ENCODE measurements around the gene PROSER2. TPM values are rescaled to one million over a fixed set of nuclear protein-coding genes. Genes with fewer than 3 reads are reported as not detected.

The PROSER2 gene, protein sequence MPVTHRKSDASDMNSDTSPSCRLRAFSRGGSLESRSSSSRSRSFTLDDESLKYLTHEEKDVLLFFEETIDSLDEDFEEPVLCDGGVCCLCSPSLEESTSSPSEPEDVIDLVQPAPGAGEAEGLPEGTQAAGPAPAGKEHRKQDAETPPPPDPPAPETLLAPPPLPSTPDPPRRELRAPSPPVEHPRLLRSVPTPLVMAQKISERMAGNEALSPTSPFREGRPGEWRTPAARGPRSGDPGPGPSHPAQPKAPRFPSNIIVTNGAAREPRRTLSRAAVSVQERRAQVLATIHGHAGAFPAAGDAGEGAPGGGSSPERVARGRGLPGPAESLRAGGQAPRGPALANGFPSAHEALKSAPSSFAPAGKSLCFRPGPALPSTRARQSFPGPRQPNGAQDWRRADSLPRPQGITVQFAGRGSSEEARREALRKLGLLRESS
- 5.3 TPM for polyA plus RNA-seq (2013, experiment 1 of 2)
- 4.6 TPM for polyA plus RNA-seq (2013, experiment 2 of 2)

DNA sequence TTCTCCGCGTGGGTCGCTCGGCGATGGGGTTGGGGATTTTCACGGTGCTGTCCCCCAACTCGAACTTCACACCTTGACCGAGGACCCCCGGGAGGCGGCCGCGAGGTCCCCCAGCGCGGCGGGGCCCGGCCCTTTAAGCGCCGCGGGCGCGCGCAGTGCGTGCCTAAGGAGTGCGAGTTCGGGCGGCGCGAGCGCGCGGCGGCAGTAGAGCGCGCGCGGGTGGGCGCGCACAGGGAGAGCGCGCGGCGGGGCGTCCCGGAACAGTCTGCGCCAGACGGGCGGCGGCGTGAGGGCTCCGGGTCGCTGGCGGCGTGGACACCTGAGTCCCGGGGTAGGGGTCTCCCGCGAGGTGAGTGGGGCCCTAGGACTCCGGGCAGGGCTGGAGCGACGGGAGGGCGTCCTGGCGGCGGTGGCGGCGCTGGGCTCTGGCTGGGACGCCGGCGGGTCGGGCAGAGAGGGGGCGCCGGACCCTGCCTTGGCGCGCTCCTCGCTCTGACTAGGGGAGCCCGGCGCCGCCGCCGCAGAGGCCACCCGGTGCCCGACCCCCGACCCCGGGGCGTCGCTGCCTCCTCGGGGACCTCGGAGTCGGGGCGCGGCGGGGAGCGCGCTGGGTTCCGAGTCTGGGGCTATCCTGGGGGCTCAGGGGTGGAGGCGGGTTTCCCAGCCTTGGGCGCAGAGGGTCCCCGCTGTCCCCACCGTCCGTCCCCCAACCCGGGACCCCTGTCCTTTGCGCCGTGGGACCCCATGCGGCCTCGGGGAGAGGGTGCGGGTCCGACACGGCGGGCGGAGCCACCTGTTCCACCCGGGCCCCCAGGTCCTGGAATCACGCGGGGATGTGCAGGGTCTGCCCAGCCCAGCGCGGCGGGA is at the start of gene PROSER2:
PROSER2 (plus strand) TSS at position 235 of the 867 bp plus-strand sequence. CDS start 28,722 bp downstream, outside the sequence.
- H3K27me3 ChIP-seq (ENCODE audit: insufficient read depth, low read length), result peaks cover 18% of the 10 kb centered on the region
- H3K9me3 ChIP-seq (ENCODE audit: insufficient read depth, low read depth, low read length), result no peaks in the 10 kb centered on the region
- peak within 1 kb of the TSS; percentile 73 for H3K4me3 ChIP-seq (ENCODE audit: low read length)
- no peaks in the 10 kb centered on the region for H3K36me3 ChIP-seq (ENCODE audit: insufficient read depth, low read length)
- WGBS, result 2% methylated on average over 114 of the region's 114 CpGs
- H3K9ac ChIP-seq (ENCODE audit: low read depth, low read length), result peak within 1 kb of the TSS; percentile 73
- H3K27ac ChIP-seq (ENCODE audit: low read depth, low read length), result no peak within 1 kb of the TSS
- peaks cover 9% of the 10 kb centered on the region for H3K4me1 ChIP-seq (ENCODE audit: insufficient read depth, low read length)

DNA sequence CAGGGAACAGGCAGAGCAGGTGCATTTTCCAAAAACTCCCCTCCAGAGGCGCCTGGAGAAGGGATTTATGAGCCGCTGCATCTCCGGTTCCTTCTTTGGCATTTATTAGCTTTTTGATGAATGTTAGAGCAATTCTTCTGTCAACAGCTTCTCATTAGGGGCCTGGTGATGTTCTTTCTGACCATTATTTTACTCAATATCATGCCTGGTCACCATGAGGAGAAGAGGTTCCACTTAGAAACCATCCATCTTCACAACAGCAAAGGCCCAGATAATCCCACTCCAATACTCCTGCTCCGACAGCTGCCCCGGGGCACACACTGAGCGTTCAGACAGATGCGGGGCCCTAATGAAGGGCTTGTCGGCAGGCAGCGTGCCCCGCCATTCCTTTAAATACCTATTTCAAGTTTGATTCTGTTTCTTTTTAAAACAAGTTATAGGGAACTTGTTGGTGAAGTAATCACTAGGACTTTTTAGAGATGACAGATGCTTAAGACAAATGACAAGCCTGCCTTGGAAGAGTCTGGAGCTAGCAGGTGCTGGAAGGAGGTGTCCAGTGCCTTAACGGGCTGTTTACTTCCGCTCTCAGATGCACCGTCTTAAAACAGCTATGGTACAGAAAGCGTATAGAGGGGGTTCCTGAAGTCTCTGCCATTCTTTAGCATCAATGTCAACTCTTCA is 49.3 kb upstream of the PROSER2 start:
- no peaks in the 10 kb centered on the region for H3K36me3 ChIP-seq (ENCODE audit: insufficient read depth, low read length)
- no peaks in the 10 kb centered on the region for H3K9me3 ChIP-seq (ENCODE audit: insufficient read depth, low read depth, low read length)
- H3K4me3 ChIP-seq (ENCODE audit: low read length), result no peak overlapping the region
- no peaks in the 10 kb centered on the region for H3K27me3 ChIP-seq (ENCODE audit: insufficient read depth, low read length)
- H3K27ac ChIP-seq (ENCODE audit: low read depth, low read length), result no peak overlapping the region
- no peaks in the 10 kb centered on the region for H3K4me1 ChIP-seq (ENCODE audit: insufficient read depth, low read length)
- 93% methylated on average over 12 of the region's 14 CpGs for WGBS
- no peak overlapping the region for H3K9ac ChIP-seq (ENCODE audit: low read depth, low read length)

DNA sequence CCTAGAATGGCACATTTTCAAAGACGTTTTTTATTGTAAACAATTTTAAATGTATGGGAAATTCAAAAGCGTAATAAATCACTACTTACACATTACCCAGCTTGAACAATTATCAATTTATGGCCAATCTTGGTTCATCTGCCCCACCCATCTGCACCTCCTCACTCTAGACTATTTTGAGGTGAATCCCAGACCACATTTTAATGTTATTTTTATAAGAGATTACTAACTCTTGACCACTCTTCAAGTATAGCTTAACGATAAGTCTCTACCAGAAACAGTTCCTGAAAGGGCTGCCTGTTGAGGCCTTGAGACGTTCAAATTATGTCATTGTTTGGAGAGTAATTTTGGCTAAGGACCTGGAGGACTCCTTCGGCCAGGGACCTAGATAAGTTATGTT is 47.7 kb upstream of the PROSER2 start:
- Histone ChIP-seq H3K36me3 (ENCODE audit: insufficient read depth, low read length) (no peaks in the 10 kb centered on the region), H3K9me3 (ENCODE audit: insufficient read depth, low read depth, low read length) (no peaks in the 10 kb centered on the region), H3K27ac (ENCODE audit: low read depth, low read length) (no peak overlapping the region), H3K4me3 (ENCODE audit: low read length) (no peak overlapping the region), H3K9ac (ENCODE audit: low read depth, low read length) (no peak overlapping the region), H3K4me1 (ENCODE audit: insufficient read depth, low read length) (no peaks in the 10 kb centered on the region), H3K27me3 (ENCODE audit: insufficient read depth, low read length) (no peaks in the 10 kb centered on the region)
- 96% methylated on average over 4 of the region's 5 CpGs for WGBS

DNA sequence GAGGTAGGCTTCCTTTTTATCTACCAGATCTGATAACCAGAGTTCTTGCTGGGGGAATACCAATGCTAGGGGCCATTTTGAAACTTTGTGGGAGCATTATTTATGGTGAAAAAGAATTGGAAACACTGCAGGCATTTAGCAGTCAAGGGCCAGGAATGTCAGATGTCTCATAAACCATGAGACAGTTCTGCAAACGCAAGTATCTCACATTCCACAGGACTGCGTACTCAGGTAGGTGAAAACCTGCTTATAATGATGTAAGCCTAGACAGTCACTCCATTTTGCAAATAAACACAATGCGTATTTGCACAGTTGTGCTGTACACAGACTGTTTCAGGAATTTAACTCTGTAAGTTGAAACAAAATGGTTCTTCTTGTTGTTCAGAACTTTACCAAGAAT is 47.1 kb upstream of the PROSER2 start:
- WGBS, result 94% methylated on average over 3 of the region's 3 CpGs
- Histone ChIP-seq H3K9me3 (ENCODE audit: insufficient read depth, low read depth, low read length) (no peaks in the 10 kb centered on the region), H3K4me1 (ENCODE audit: insufficient read depth, low read length) (no peaks in the 10 kb centered on the region), H3K9ac (ENCODE audit: low read depth, low read length) (no peak overlapping the region), H3K4me3 (ENCODE audit: low read length) (no peak overlapping the region), H3K36me3 (ENCODE audit: insufficient read depth, low read length) (no peaks in the 10 kb centered on the region), H3K27me3 (ENCODE audit: insufficient read depth, low read length) (no peaks in the 10 kb centered on the region), H3K27ac (ENCODE audit: low read depth, low read length) (no peak overlapping the region)

DNA sequence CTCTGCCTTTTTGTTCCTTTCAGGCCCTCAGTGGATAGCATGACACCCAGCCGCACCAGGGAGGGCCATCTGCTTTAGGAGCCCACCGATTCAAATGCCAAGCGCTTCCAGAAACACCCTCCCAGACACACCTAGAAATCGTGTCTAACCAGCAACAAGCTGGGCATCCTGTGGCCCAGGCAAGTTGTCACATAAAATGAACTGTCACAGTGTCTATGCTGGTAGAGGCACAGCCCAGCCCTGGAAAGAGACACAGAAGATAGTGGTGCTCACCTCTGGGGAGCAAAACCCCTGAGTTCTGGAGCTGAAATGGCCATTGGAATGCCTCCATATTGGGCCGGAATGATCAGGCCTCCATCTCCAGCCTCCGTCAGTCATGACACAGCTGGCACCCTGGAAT is 42.0 kb upstream of the PROSER2 start:
- WGBS, result 96% methylated on average over 6 of the region's 6 CpGs
- H3K9ac ChIP-seq (ENCODE audit: low read depth, low read length), result no peak overlapping the region
- H3K27ac ChIP-seq (ENCODE audit: low read depth, low read length), result no peak overlapping the region

DNA sequence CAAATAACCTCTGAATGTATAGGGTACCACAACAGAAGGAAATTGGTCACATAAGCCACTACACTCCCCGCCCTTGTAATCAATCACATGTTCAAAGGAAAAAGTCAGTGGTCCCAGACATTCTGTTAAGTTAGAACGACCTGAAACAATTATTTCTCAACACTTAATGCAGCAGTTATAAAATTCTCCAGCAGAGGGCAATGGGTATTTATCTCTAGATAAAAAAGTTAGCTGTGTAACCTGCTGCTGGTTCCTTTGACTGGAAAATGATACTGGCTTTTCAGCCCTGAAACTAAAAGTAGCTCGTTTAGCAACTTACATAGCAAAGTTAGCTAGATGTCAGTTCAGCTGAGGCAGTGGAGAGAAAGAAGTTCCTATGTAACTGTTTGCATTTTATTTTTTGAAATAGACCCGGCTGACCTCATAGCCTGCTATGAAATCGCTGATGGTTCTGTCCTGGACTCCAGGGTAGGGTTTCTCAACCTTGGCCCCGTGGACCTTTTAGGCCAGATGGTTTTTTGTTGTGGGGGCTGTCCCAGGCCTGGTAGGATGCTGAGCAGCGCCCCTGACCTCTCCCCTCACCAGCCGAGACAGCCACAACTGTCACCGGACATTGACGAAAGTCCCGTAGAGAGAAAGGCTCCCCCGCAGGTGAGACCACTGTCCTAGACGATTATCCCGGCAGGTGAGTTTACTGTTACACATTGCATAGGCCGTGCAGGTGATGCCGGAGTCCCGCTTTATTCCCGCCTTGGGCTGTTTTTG is 40.2 kb upstream of the PROSER2 start:
- Histone ChIP-seq H3K9ac (ENCODE audit: low read depth, low read length) (no peak overlapping the region), H3K36me3 (ENCODE audit: insufficient read depth, low read length) (no peaks in the 10 kb centered on the region), H3K9me3 (ENCODE audit: insufficient read depth, low read depth, low read length) (no peaks in the 10 kb centered on the region), H3K27ac (ENCODE audit: low read depth, low read length) (no peak overlapping the region), H3K27me3 (ENCODE audit: insufficient read depth, low read length) (no peaks in the 10 kb centered on the region), H3K4me3 (ENCODE audit: low read length) (no peak overlapping the region), H3K4me1 (ENCODE audit: insufficient read depth, low read length) (no peaks in the 10 kb centered on the region)
- 84% methylated on average over 18 of the region's 18 CpGs for WGBS

More for the DNA sequence above, 42.0 kb upstream of the PROSER2 start:
- no peaks in the 10 kb centered on the region for H3K4me1 ChIP-seq (ENCODE audit: insufficient read depth, low read length)
- H3K27me3 ChIP-seq (ENCODE audit: insufficient read depth, low read length), result no peaks in the 10 kb centered on the region
- no peaks in the 10 kb centered on the region for H3K9me3 ChIP-seq (ENCODE audit: insufficient read depth, low read depth, low read length)
- no peak overlapping the region for H3K4me3 ChIP-seq (ENCODE audit: low read length)
- H3K36me3 ChIP-seq (ENCODE audit: insufficient read depth, low read length), result no peaks in the 10 kb centered on the region

DNA sequence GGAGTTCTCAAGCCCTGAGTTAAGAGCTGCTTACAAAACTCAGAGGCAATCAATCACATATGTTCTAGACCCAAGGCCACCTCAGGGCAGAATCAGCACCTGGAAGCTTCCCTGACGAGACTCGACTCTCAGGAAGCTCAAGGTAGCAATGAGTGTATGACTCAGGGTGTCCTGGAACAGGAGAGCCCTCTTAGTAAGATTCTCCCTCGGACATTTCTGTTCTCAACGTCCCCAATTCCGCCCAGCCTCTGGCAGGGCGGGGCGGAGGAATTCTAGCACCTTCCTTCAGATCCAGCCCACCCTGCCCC is 39.6 kb upstream of the PROSER2 start:
- H3K36me3 ChIP-seq (ENCODE audit: insufficient read depth, low read length), result no peaks in the 10 kb centered on the region
- no peaks in the 10 kb centered on the region for H3K9me3 ChIP-seq (ENCODE audit: insufficient read depth, low read depth, low read length)
- H3K4me1 ChIP-seq (ENCODE audit: insufficient read depth, low read length), result no peaks in the 10 kb centered on the region
- H3K4me3 ChIP-seq (ENCODE audit: low read length), result no peak overlapping the region
- H3K27ac ChIP-seq (ENCODE audit: low read depth, low read length), result no peak overlapping the region
- no peaks in the 10 kb centered on the region for H3K27me3 ChIP-seq (ENCODE audit: insufficient read depth, low read length)
- H3K9ac ChIP-seq (ENCODE audit: low read depth, low read length), result no peak overlapping the region
- WGBS, result 86% methylated on average over 7 of the region's 7 CpGs

DNA sequence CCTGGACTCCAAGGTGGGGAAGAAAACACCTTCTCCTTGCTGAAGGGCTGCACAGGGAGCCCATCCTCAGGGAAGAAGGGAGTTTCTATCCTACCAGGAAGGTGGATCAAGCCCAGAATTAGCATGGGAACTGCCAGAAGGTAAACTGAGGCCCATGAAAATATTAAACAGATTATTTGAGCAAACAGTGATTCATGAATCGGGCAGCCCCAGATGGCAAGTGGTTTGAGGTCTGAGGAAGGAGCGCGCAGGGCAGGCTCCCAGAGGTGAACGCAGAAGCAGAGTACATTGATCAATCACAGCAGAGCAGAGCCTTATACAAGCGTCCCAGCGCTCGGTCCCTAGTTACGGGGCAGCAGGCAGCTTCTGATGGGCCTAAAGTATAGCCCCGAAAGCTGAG is 35.8 kb upstream of the PROSER2 start:
- 94% methylated on average over 9 of the region's 9 CpGs for WGBS
- H3K9ac ChIP-seq (ENCODE audit: low read depth, low read length), result no peak overlapping the region
- no peaks in the 10 kb centered on the region for H3K4me1 ChIP-seq (ENCODE audit: insufficient read depth, low read length)
- H3K27ac ChIP-seq (ENCODE audit: low read depth, low read length), result no peak overlapping the region
- H3K36me3 ChIP-seq (ENCODE audit: insufficient read depth, low read length), result no peaks in the 10 kb centered on the region
- H3K9me3 ChIP-seq (ENCODE audit: insufficient read depth, low read depth, low read length), result no peaks in the 10 kb centered on the region
- H3K27me3 ChIP-seq (ENCODE audit: insufficient read depth, low read length), result no peaks in the 10 kb centered on the region
- no peak overlapping the region for H3K4me3 ChIP-seq (ENCODE audit: low read length)

DNA sequence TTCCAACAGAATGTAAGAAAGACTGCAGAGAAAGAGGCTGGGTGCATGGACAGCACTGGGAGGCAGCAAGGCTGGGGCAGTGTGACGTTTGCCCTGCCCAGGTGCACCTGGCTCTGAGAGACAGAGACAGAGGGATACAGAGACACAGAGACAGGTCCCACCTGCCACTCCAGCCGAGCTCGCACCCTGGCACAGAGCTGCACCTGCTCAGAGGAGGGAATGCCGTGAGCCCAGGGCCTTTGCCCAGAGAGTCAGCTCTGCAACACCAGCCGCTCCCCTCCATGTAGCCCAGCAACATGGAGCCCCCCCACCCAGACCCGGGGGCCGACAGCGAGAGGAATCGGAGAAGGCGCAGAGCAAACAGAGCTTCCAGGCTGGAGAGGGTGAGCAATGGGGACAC is 35.3 kb upstream of the PROSER2 start:
- Histone ChIP-seq H3K36me3 (ENCODE audit: insufficient read depth, low read length) (no peaks in the 10 kb centered on the region), H3K27ac (ENCODE audit: low read depth, low read length) (no peak overlapping the region), H3K9me3 (ENCODE audit: insufficient read depth, low read depth, low read length) (no peaks in the 10 kb centered on the region), H3K27me3 (ENCODE audit: insufficient read depth, low read length) (no peaks in the 10 kb centered on the region), H3K9ac (ENCODE audit: low read depth, low read length) (no peak overlapping the region), H3K4me1 (ENCODE audit: insufficient read depth, low read length) (no peaks in the 10 kb centered on the region), H3K4me3 (ENCODE audit: low read length) (no peak overlapping the region)
- WGBS, result 92% methylated on average over 10 of the region's 10 CpGs

DNA sequence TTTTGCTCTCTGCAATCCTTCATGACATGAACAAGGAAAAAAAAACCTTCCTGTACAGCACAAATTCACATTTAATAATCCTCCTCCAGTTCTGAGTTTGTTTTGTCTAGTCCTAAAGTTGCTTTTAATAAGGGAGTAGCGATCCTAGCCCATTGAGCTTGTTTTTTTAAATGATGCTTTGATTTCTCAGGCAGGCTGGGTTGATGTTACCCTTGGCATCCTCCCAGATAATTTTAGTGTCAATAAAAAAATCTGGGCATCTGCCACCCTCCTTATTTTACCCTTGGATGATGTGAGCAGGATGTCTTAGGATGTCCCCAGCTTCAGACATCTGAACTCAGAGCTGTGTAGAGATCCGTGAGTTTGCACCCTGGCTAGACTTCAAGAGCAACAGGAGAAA is 33.9 kb upstream of the PROSER2 start:
- Histone ChIP-seq H3K9me3 (ENCODE audit: insufficient read depth, low read depth, low read length) (no peaks in the 10 kb centered on the region), H3K9ac (ENCODE audit: low read depth, low read length) (no peak overlapping the region), H3K36me3 (ENCODE audit: insufficient read depth, low read length) (no peaks in the 10 kb centered on the region), H3K27ac (ENCODE audit: low read depth, low read length) (no peak overlapping the region), H3K27me3 (ENCODE audit: insufficient read depth, low read length) (no peaks in the 10 kb centered on the region), H3K4me1 (ENCODE audit: insufficient read depth, low read length) (no peaks in the 10 kb centered on the region), H3K4me3 (ENCODE audit: low read length) (no peak overlapping the region)
- 92% methylated on average over 2 of the region's 2 CpGs for WGBS
